ENCODE results near the gene MSRB2. TPM values are rescaled to one million over a fixed set of nuclear protein-coding genes. Genes with fewer than 3 reads are reported as not detected.
A peak's percentile ranks its signal among the peaks of the same experiment; 100 is the strongest.
"Not testable (repeated sequence)": the region's sequence is repeated elsewhere in the genome, so short reads cannot be mapped to it uniquely, and the experiment has no call there.

MSRB2 gene
- total RNA-seq, 4 donors from 2014 or later = 8.7 to 19.3 (median 13.7) TPM

DNA sequence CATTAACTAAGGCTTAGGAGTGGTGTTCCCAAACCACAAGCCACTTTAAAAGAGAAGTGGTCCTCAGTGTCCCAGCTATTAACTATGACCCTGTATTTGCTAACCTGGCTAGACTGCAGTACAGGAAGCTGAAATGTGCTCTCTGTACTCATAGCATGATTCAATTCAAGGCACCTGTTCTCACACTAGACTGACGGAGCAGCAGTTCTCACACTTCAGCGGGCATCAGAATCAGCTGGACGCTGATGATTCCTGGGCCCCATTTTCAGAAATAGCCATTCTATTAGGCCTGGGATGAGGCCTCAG lies 24.5 kb upstream of the MSRB2 start:
- 93 to 97% methylated on average over 3 of the region's 3 CpGs for WGBS, 2 donors
- Histone ChIP-seq H3K4me1 (peaks cover 2 to 27% (median 2%) of the 10 kb centered on the region in 3 donors), H3K27ac (no peak overlapping the region), H3K36me3 (no peaks in the 10 kb centered on the region), H3K27me3 (no peaks in the 10 kb centered on the region), H3K9me3 (no peaks in the 10 kb centered on the region), H3K4me3 (no peak overlapping the region)
- intact Hi-C loops (cut with DNase I) = no loop called here
- no peak for DNase-seq
- TF ChIP-seq POLR2A (IDR thresholded peaks at IDR 0.05) (no peak), CTCF (IDR thresholded peaks at IDR 0.05) (no peak)

GRCh38 chr10:23072593-23072992 lies 22.8 kb upstream of the MSRB2 start:
- H3K27me3 ChIP-seq; H3K4me3 ChIP-seq; DNase-seq; intact Hi-C loops (cut with DNase I); H3K9me3 ChIP-seq; H3K36me3 ChIP-seq: not testable (repeated sequence)
- Histone ChIP-seq H3K27ac (peak overlapping the region in 1 of 4 donors; percentile 52), H3K4me1 (peaks cover 0 to 41% (median 3%) of the 10 kb centered on the region in 3 donors)
- 47 to 74% methylated on average over 3 of the region's 3 CpGs for WGBS, 2 donors

DNA sequence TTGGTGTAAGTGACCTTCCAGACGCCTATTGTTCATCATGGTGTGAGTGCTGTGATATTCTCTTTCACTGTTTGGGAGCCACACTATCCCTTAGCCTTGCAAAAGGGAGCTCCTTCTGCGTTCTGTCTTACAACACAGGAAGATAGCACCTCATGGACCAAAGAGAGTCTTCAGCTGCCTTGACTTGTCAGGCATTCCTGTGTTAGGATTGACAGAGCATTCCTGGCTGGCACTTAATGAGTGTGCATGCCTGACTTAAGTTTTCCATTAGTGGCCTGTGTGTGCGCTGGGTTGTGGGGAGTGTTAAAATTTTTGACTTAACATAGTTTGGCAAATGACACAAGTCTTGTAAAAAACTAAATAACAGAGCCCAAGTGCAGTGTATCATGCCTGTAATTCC lies 21.9 kb upstream of the MSRB2 start:
- Histone ChIP-seq H3K9me3 (no peaks in the 10 kb centered on the region), H3K27me3 (no peaks in the 10 kb centered on the region), H3K4me1 (peaks cover 0 to 45% (median 3%) of the 10 kb centered on the region in 3 donors), H3K36me3 (no peaks in the 10 kb centered on the region), H3K27ac (no peak overlapping the region), H3K4me3 (no peak overlapping the region)
- 67 to 70% methylated on average over 3 of the region's 3 CpGs for WGBS, 2 donors
- intact Hi-C loops (cut with DNase I) = no loop called here
- TF ChIP-seq CTCF (IDR thresholded peaks at IDR 0.05) = no peak
- TF ChIP-seq POLR2A (IDR thresholded peaks at IDR 0.05) = no peak
- DNase-seq = no peak

DNA sequence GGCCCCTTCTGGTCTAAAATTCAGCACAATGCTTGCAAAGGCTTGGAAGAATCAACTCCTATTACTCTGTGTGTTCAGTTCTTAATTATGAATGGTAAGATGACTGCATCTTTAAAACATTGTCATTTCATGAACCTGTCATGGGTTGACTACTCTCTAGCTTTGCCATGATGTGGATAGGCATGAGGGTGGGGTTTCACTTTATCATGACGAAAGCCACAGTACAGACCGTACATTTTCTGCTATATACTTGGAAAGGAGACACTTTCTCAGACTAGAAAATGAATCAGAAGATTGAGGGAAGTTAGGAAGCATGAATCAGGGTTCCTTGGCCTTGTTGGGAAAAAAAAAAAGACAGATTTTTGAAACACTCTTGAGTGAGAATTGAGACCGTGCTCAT lies 19.7 kb upstream of the MSRB2 start:
- DNase-seq = no peak
- Histone ChIP-seq H3K4me3 (no peak overlapping the region), H3K4me1 (peaks cover 0 to 40% (median 3%) of the 10 kb centered on the region in 3 donors), H3K27me3 (peaks cover 0 to 15% (median 0%) of the 10 kb centered on the region in 4 donors), H3K36me3 (no peaks in the 10 kb centered on the region), H3K27ac (peak overlapping the region in 3 of 4 donors; percentile 20 to 36 (median 35)), H3K9me3 (no peaks in the 10 kb centered on the region)
- 69 to 83% methylated on average over 3 of the region's 3 CpGs for WGBS, 2 donors
- intact Hi-C loops (cut with DNase I) = no loop called here
- no peak for TF ChIP-seq CTCF (IDR thresholded peaks at IDR 0.05)
- TF ChIP-seq POLR2A (IDR thresholded peaks at IDR 0.05) = no peak

DNA sequence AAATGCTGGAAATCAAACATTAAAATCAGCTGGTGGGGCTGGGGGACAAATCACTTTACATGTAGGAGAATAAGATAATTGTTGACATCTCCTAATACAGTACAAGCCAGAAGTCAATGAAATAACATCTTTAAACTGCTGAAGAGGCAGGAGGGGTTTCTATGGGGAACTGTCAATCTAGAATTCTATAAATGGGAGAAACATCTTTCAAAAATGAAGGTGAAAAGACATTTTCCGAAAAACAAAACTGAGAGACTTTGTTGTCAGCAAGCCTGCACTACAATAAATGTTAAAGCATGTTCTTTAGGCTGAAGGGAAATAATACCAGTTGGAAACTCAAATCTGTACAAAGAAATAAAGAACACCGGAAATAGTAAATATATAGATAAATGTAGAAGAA lies 17.3 kb upstream of the MSRB2 start:
- intact Hi-C loops (cut with DNase I) = no loop called here
- H3K9me3 ChIP-seq = no peaks in the 10 kb centered on the region
- peaks cover 0 to 46% (median 3%) of the 10 kb centered on the region in 3 donors for H3K4me1 ChIP-seq
- 87 to 88% methylated on average over 2 of the region's 2 CpGs for WGBS, 2 donors
- H3K4me3 ChIP-seq = no peak overlapping the region
- TF ChIP-seq POLR2A (IDR thresholded peaks at IDR 0.05) (no peak), CTCF (IDR thresholded peaks at IDR 0.05) (no peak)
- H3K27me3 ChIP-seq = peaks cover 0 to 20% (median 0%) of the 10 kb centered on the region in 4 donors
- no peak overlapping the region for H3K27ac ChIP-seq
- no peak for DNase-seq
- H3K36me3 ChIP-seq = no peaks in the 10 kb centered on the region

- Histone ChIP-seq H3K4me1 (peaks cover 0 to 39% (median 3%) of the 10 kb centered on the region in 3 donors), H3K27ac (peak overlapping the region in 2 of 4 donors; percentile 17 to 26), H3K9me3 (no peaks in the 10 kb centered on the region), H3K4me3 (no peak overlapping the region), H3K36me3 (no peaks in the 10 kb centered on the region), H3K27me3 (peaks cover 0 to 20% (median 0%) of the 10 kb centered on the region in 4 donors)
- intact Hi-C loops (cut with DNase I) = no loop called here
- DNase-seq = no peak
- WGBS, 2 donors = 70 to 85% methylated on average over 4 of the region's 4 CpGs
- TF ChIP-seq CTCF (IDR thresholded peaks at IDR 0.05) (no peak), POLR2A (IDR thresholded peaks at IDR 0.05) (no peak)
Observed at GRCh38 chr10:23079700-23080099, 15.7 kb upstream of the MSRB2 start.

Data from esophagus squamous epithelium (tissue), 5 donors.